ENCODE measurements around the gene RBM46. TPM values are rescaled to one million over a fixed set of nuclear protein-coding genes. Genes with fewer than 3 reads are reported as not detected.

The RBM46 gene, protein sequence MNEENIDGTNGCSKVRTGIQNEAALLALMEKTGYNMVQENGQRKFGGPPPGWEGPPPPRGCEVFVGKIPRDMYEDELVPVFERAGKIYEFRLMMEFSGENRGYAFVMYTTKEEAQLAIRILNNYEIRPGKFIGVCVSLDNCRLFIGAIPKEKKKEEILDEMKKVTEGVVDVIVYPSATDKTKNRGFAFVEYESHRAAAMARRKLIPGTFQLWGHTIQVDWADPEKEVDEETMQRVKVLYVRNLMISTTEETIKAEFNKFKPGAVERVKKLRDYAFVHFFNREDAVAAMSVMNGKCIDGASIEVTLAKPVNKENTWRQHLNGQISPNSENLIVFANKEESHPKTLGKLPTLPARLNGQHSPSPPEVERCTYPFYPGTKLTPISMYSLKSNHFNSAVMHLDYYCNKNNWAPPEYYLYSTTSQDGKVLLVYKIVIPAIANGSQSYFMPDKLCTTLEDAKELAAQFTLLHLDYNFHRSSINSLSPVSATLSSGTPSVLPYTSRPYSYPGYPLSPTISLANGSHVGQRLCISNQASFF
- total RNA-seq: not detected in 2 replicates

DNA sequence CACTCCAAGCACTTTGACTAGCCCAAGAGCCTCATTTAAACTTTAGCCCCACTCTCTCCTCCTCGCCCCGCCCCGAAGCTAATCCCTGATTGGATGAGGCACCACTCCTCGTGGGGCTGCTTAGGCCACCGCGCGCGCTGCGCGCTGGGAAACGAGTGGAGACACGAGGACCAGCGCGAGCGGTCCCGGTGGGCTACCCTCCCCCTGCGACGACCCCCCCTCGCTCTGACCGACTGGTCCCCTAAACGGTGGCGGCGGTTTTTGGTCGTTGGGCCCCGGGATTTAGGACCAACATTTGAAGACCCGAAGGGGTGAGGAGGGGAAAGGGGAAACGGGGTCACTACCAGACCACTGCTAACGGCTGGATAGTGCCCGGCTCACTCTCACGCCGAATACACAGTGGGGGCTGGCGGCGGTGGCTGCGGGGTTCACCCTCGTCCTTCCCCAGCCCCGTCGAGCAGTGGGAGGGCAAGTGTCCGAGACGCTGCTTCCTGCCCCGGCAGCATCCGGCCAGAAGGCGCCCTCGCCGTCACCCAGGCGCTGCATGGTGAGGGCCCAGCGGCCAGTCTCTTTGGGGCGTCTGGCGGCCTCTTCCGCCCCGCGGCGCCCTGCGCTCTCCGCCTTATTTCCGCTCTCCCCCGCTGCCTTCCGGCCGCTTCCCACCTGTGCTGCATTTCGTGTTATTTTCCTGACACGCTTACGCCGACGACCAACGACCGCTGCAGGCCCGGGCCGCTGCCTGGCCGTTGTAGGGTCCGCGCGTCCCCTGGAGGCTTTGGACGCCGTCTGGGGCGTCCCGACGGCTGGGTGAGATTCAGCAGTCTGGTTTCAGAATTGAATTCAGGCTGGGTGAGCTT is at the start of gene RBM46:
RBM46 (plus strand) TSS at position 147 of the 857 bp plus-strand sequence. CDS start 15,481 bp downstream, outside the sequence.

DNA sequence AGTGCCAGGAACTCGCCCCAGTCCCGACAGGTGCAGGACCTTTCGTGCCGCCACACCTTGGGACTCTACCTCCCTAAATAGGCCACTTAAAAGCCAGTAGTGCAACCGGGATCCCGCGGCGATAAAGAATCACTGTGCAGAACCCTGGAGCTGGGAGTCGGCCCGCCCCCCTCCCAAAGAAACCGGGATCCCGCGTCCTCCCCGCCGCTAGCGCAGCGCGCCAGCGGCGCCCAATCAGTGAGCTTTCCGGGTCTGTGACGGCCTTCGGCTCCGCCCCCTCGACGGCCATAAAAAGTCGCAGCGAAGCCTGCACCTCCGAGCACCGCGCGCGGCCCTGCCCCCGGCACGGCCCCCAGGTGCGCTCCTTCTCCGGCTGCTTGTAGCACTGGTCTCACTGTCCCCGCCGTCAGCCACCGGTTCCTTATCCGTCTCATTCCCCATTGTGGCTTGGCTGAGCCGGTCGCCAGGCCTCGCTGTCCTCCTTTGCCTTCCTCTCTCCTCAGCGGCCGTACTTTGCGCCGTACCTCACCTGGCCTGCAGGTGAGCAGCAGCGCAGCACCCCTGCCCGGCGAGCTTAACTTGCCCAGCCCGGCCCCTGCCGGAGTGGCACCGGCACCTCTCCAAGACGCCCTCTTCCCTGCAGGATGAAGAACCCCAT is 37.3 kb upstream of the RBM46 start, which contains the start of gene LRAT:
LRAT (plus strand) TSS at position 318 of the 658 bp plus-strand sequence; CDS start at position 645, 327 bp downstream.

Other genes starting within 250 kb of the RBM46 start
- gene PLRG1, start 230.9 kb upstream of the RBM46 start, total RNA-seq: 65.9 and 66.5 TPM in 2 replicates
- gene FGB, start 218.3 kb upstream of the RBM46 start, total RNA-seq: not detected in 2 replicates
- not detected in 2 replicates for gene FGA, start 190.5 kb upstream of the RBM46 start, total RNA-seq
- not detected in 2 replicates for gene FGG, start 168.6 kb upstream of the RBM46 start, total RNA-seq
- under 0.01 TPM in 1 of 2 replicates, not detected in the other for gene LRAT, start 37.3 kb upstream of the RBM46 start, total RNA-seq

Data from endothelial cell of coronary artery (primary cell).